ENCODE results near the gene CISH.

The CISH gene

DNA sequence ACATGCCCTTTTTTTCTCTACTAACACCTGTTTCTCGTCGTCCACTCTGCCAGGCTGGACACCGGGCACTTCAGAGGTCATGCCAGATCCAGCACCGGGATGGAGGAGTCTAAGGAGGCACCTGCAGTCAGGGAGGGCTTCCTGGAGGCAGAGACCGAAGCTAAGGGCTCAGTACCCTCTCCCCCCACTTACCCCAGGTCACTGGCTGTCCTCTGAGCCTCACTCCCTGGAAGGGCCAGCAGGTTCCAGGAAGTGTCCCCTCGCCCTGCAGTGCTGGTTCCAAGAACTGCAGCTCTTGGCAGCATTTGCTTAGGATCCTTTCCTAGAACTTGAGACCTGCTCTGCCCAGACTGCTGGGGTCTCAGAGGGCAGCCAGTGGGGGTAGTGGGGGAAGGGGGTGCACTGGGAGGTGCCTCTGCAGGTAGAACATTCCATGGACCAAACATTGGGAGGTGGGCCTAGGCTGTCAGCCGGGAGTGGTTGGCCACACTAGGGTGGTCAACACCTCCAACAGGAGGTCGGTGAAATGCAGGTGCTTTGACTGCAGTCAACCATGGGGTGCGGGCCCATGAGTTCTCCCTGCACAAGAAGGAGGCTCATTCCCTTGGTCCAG lies 11.3 kb downstream of the CISH start:
- TF ChIP-seq, protein P1, sequence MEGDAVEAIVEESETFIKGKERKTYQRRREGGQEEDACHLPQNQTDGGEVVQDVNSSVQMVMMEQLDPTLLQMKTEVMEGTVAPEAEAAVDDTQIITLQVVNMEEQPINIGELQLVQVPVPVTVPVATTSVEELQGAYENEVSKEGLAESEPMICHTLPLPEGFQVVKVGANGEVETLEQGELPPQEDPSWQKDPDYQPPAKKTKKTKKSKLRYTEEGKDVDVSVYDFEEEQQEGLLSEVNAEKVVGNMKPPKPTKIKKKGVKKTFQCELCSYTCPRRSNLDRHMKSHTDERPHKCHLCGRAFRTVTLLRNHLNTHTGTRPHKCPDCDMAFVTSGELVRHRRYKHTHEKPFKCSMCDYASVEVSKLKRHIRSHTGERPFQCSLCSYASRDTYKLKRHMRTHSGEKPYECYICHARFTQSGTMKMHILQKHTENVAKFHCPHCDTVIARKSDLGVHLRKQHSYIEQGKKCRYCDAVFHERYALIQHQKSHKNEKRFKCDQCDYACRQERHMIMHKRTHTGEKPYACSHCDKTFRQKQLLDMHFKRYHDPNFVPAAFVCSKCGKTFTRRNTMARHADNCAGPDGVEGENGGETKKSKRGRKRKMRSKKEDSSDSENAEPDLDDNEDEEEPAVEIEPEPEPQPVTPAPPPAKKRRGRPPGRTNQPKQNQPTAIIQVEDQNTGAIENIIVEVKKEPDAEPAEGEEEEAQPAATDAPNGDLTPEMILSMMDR (conservative IDR thresholded peaks at IDR 0.05; ENCODE audit: low read depth, low read length) = no peak
- DNase-seq (ENCODE audit: low read depth) = no peak
- no peak overlapping the region for H3K4me3 ChIP-seq (ENCODE audit: low read length)

DNA sequence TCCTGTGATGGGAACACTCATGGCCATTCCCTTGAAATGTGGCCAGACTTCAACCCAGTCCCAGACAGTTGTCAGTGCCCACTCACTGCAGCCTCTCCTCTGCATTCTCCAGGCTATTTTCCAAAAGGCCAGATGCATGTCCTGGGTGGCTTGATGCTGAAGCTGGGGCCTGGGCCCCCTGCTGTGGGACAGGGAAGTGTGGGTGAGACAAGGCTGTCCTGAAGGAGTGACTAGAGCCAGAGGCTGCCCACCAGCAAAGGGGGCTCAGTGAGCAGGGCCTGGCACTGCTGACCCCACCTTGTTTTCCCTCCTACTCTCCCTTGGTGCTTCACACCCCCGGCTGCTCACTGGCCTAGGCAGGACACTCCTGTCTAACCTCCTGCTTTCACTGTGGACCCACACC lies 11.9 kb downstream of the CISH start:
- TF ChIP-seq, protein P1 (conservative IDR thresholded peaks at IDR 0.05; ENCODE audit: low read depth, low read length) = no peak
- DNase-seq (ENCODE audit: low read depth) = no peak
- no peak overlapping the region for H3K4me3 ChIP-seq (ENCODE audit: low read length)

DNA sequence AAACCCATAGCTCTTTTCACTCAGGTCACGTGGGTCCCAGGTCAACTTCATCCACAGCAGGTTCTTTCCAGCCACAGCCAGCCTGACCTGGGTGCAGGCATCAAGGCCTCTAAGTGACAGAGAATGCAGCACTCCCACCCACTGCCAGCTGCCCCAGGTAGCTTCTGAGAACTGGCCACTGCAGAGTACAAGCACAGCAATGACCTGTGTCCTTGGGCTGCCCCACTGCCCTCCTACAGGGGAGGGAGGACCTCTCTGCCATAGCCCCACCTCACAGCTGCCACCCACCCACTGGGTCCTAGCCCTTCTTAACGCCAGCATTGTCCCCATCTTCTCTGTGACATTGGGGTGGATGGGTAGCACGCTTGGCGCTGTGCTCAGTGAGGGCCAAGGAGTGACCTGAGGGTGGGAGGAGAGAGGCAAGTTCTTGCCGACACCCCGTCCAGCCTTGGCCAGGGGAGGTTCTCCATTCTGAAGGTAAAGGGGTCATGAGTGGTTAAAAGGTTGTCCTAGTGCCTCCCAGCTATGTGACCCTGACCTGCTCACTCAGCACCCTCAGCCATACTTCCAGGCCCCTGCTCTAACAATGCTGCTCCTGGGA lies 12.4 kb downstream of the CISH start:
- no peak for DNase-seq (ENCODE audit: low read depth)

DNA sequence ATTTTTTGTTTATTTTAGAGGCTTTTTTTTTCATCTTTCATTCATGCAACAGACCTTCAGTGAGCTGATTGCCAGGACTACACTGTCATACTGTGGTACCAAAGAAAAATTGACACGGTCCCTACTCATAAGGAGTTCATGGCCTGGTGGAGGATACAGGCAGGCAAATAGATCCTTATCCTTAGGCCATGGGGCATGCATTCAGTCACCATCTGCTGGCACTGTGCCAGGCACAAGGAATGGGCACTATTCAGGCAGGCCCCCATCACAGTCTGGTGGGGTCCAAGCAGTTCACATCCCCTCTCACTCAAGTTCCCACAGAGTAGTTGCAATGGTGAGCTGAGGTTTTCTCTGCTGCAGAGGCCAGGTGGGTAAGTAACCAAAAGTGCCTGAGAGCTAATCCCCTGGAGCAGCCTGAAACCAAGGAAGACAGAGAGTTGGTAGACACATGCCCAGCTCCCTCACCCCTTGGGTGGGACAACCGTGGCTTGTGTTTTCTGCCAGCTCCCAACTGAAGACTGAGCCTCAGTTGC lies 17.3 kb downstream of the CISH start:
- H3K4me3 ChIP-seq (ENCODE audit: low read length) = no peak overlapping the region
- TF ChIP-seq, protein P1 (conservative IDR thresholded peaks at IDR 0.05; ENCODE audit: low read depth, low read length) = no peak
- no peak for DNase-seq (ENCODE audit: low read depth)

More for the DNA sequence above, 12.4 kb downstream of the CISH start:
- H3K4me3 ChIP-seq (ENCODE audit: low read length) = no peak overlapping the region
- TF ChIP-seq, protein P1 (conservative IDR thresholded peaks at IDR 0.05; ENCODE audit: low read depth, low read length) = no peak

DNA sequence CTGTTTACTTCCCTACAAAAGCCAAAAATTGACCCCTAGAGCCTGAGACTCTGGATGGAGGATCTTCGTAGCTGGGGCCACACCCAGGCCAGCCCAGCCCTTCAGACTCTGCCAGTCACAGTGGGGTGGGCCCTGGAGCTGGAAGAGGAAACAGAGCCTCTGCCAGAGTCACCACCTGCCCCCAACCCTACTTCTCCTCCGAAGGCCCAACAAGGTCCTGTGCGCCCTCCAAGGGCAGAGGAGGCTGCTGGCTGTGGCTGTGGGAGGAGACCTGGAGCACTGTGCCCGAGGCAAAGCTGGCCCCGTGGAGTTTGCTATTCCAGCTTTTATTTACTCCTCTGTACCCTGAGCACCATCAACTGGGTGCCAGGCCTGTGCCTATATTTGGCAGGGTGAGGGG lies 19.0 kb downstream of the CISH start:
- TF ChIP-seq, protein P1 (conservative IDR thresholded peaks at IDR 0.05; ENCODE audit: low read depth, low read length) = no peak
- no peak overlapping the region for H3K4me3 ChIP-seq (ENCODE audit: low read length)
- no peak for DNase-seq (ENCODE audit: low read depth)

DNA sequence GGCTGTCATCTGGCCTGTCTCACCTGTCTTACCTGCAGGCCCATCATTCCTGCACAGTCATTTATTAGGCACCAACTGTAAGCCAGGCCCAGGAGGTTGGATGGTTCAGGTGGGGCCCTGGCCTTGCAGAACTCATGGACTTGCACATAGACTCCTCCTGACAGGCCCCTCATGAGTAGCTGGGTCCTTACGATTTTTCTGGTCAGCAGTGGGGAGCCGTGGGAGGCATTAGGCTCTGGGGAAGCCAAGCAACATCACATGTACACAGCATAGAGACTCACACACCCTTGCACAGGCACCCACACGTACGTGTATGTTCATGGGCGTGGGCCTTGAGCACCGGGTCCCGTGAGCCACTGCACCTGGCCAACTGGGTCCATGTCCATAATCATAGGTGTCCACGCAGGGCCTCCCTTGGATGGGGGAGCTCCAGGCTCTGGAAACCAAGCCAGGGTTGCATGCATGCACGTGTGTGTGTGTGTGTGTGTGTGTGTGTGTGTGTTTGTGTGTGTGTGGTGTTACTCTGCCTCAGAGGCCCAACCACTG lies 20.3 kb downstream of the CISH start:
- DNase-seq (ENCODE audit: low read depth) = no peak

More for the DNA sequence above, 20.3 kb downstream of the CISH start:
- TF ChIP-seq, protein P1 (conservative IDR thresholded peaks at IDR 0.05; ENCODE audit: low read depth, low read length) = no peak
- H3K4me3 ChIP-seq (ENCODE audit: low read length) = no peak overlapping the region
